Measurements from ENCODE around the gene NDUFAF5.

- TF ChIP-seq EZH2 (IDR thresholded peaks at IDR 0.05; ENCODE audit: borderline replicate concordance, low read length) (no peak), CTCF (conservative IDR thresholded peaks at IDR 0.05 in 1 of 2, IDR thresholded peaks at IDR 0.05 in 1 of 2; ENCODE audit: extremely low read depth in 1 of 2, insufficient read depth in 1 of 2, low read depth in 1 of 2, low read length in 2 of 2) (no peak)
These were observed 44.8 kb upstream of the NDUFAF5 start for GRCh38 chr20:13739731-13740649.

Measured in mammary epithelial cell (primary cell).